GM19023 (cell line): ENCODE data around the gene STEAP2.
"Not testable (repeated sequence)": the region's sequence is repeated elsewhere in the genome, so short reads cannot be mapped to it uniquely, and the experiment has no call there.

ENCODE experiments used
- ATAC-seq: cut with Tn5 transposase; IDR thresholded peaks from one replicate; pipeline ENCODE4 v1.9.1; 2021; ENCODE audit warnings: mild to moderate bottlenecking, moderate library complexity; ENCODE audit not compliant: unreplicated experiment

Gene STEAP2

GRCh38 chr7:90232430-90232829, 20.9 kb downstream of the STEAP2 start:
- ATAC-seq = no peak

- no peak for ATAC-seq
These were observed 22.0 kb downstream of the STEAP2 start for GRCh38 chr7:90233569-90233968.

- ATAC-seq = no peak
These were observed 25.3 kb downstream of the STEAP2 start for GRCh38 chr7:90236721-90237289.

GRCh38 chr7:90238022-90238421, 26.5 kb downstream of the STEAP2 start:
- no peak for ATAC-seq

- ATAC-seq = no peak
These were observed 27.0 kb downstream of the STEAP2 start for GRCh38 chr7:90238583-90238982.

GRCh38 chr7:90239050-90239449, 27.5 kb downstream of the STEAP2 start:
- ATAC-seq = no peak

- no peak for ATAC-seq
These were observed 28.2 kb downstream of the STEAP2 start for GRCh38 chr7:90239625-90240228.

- ATAC-seq = peak; percentile 72
These were observed 31.0 kb downstream of the STEAP2 start for GRCh38 chr7:90242369-90243168.

GRCh38 chr7:90243556-90243955, 32.0 kb downstream of the STEAP2 start:
- no peak for ATAC-seq

- ATAC-seq = no peak
These were observed 33.0 kb downstream of the STEAP2 start for GRCh38 chr7:90244565-90244908.

GRCh38 chr7:90244909-90245851, 33.6 kb downstream of the STEAP2 start, which contains the start of gene CFAP69:
TSS of gene CFAP69 (plus strand) at chr7:90245174. CDS start at chr7:90245425, 251 bp downstream.
- ATAC-seq = peak; percentile 79

- ATAC-seq = no peak
These were observed 34.6 kb downstream of the STEAP2 start for GRCh38 chr7:90246171-90246570.

- no peak for ATAC-seq
These were observed 37.2 kb downstream of the STEAP2 start for GRCh38 chr7:90248706-90249105.

- ATAC-seq = no peak
These were observed 39.2 kb downstream of the STEAP2 start for GRCh38 chr7:90250601-90251303.

- no peak for ATAC-seq
These were observed 39.7 kb downstream of the STEAP2 start for GRCh38 chr7:90251304-90251635.

GRCh38 chr7:90256011-90256410, 44.5 kb downstream of the STEAP2 start:
- ATAC-seq = not testable (repeated sequence)

GRCh38 chr7:90256778-90257177, 45.2 kb downstream of the STEAP2 start:
- no peak for ATAC-seq

GRCh38 chr7:90261441-90261840, 49.9 kb downstream of the STEAP2 start:
- ATAC-seq = no peak

- peak; percentile 60 for ATAC-seq
These were observed 50.9 kb downstream of the STEAP2 start for GRCh38 chr7:90262438-90262837.

- ATAC-seq = no peak
These were observed 55.3 kb downstream of the STEAP2 start for GRCh38 chr7:90266808-90267207.
